HepG2 (cell line): Measurements from ENCODE around the gene GPATCH2. TPM values are rescaled to one million over a fixed set of nuclear protein-coding genes. Genes with fewer than 3 reads are reported as not detected.
A peak's percentile ranks its signal among the peaks of the same experiment; 100 is the strongest.

Experiments
- ATAC-seq: fragments of 200-7000 bp; cut with Tn5 transposase; 3 replicates; pipeline ENCODE4 v1.9.1; 2020; ENCODE audit warnings: mild to moderate bottlenecking, moderate library complexity
- BruUV-seq: library from RNA; stranded (reverse); fragments of 400-500 nt; replicated peaks from 2 replicates; lab custom pipeline; 2021; lab: Mats Ljungman, UMichigan
- CTCF ChIA-PET: fragments of 300-600 bp; formaldehyde crosslinking; extraction: SDS; loops from one replicate; lab custom pipeline; 2021; ENCODE audit warnings: low total read pairs, inconsistent platforms, low intra/inter-chr PET ratio; lab: Yijun Ruan, JAX
- POLR2A ChIA-PET: fragments of 350-600 bp; sonication (Branson Sonifier 250); formaldehyde crosslinking; loops from one replicate; lab custom pipeline; 2020; ENCODE audit warnings: antibody characterized with exemption, inconsistent platforms; lab: Yijun Ruan, JAX
- DNase-seq: peaks from one replicate; pipeline ENCODE4 v3.0.0-alpha.2; 2015; ENCODE audit warnings: low spot score
- FAIRE-seq: peaks from 3 replicates; lab custom pipeline; 2011; peaks lifted over from hg19 to GRCh38; lab: Jason Lieb, UNC
- H2AFZ ChIP-seq: one replicate; pipeline ENCODE4 v1.6.1; 2011; ENCODE audit warnings: low read length, inconsistent platforms
- H3K27ac ChIP-seq: fragments of 300-600 bp; 3 replicates; pipeline ENCODE4 v1.8.0; 2011; ENCODE audit warnings: mixed run types, mild to moderate bottlenecking, mixed read lengths, low read length, inconsistent platforms; ENCODE audit not compliant: insufficient read depth; ENCODE audit errors: extremely low read length
- H3K27me3 ChIP-seq, 2 experiments: fragments of 200-600 bp in 1 of 2; 2 replicates in 1 of 2; 3 replicates in 1 of 2; pipeline versions ENCODE4 v1.6.0 to v1.8.0; 2011; ENCODE audit warnings: low read length in 2 of 2, mild to moderate bottlenecking in 2 of 2, moderate library complexity in 2 of 2, inconsistent platforms in 1 of 2; ENCODE audit not compliant: insufficient read depth in 2 of 2, control insufficient read depth in 1 of 2
- H3K36me3 ChIP-seq, 2 experiments: fragments of 200-600 bp in 1 of 2; replicated peaks in 1 of 2; 2 replicates in 1 of 2; 3 replicates in 1 of 2; pipeline versions ENCODE4 v1.5.1 to v1.8.0; 2011; ENCODE audit warnings: low read length in 2 of 2, inconsistent platforms in 1 of 2; ENCODE audit not compliant: insufficient read depth in 2 of 2, control insufficient read depth in 1 of 2
- H3K4me1 ChIP-seq: 2 replicates; pipeline ENCODE4 v1.5.1; 2012; ENCODE audit warnings: low read length, inconsistent platforms; ENCODE audit not compliant: insufficient read depth
- H3K4me2 ChIP-seq: 2 replicates; pipeline ENCODE4 v1.6.0; 2011; ENCODE audit warnings: low read depth, low read length, inconsistent platforms
- H3K4me3 ChIP-seq, 3 experiments: fragments of 200-600 bp in 1 of 3; sonication (generic), shearing (Covaris generic) in 1 of 3; replicated peaks in 1 of 3; 2 replicates each; pipeline ENCODE4 v1.5.1; 2011 to 2016; ENCODE audit warnings: low read length in 3 of 3, inconsistent platforms in 2 of 3, low read depth in 2 of 3, mild to moderate bottlenecking in 2 of 3, control low read depth in 1 of 3, mixed read lengths in 1 of 3; ENCODE audit not compliant: insufficient read depth in 1 of 3
- H3K79me2 ChIP-seq: one replicate; pipeline ENCODE4 v1.6.1; 2011; ENCODE audit warnings: low read length, inconsistent platforms; ENCODE audit not compliant: insufficient read depth
- H3K9ac ChIP-seq: 2 replicates; pipeline ENCODE4 v1.6.0; 2011; ENCODE audit warnings: mild to moderate bottlenecking, low read depth, low read length, inconsistent platforms; ENCODE audit not compliant: insufficient read depth
- H3K9me3 ChIP-seq: 2 replicates; pipeline ENCODE4 v1.5.1; 2012; ENCODE audit warnings: mild to moderate bottlenecking, low read length
- H4K20me1 ChIP-seq: 2 replicates; pipeline ENCODE4 v1.6.0; 2011; ENCODE audit warnings: inconsistent platforms, mild to moderate bottlenecking, low read length, moderate library complexity; ENCODE audit not compliant: insufficient read depth
- CREB1 ChIP-seq, 2 experiments: fragments of 450-650 bp in 1 of 2; IDR thresholded peaks; 2 replicates each; pipeline ENCODE4 v1.6.1; 2016 to 2017; ENCODE audit warnings: control low read depth in 1 of 2, mild to moderate bottlenecking in 1 of 2, missing compliant biosample characterization in 1 of 2, missing genetic modification characterization in 1 of 2
- KAT2B ChIP-seq: fragments of 150-350 bp; IDR thresholded peaks from 2 replicates; pipeline ENCODE4 v1.6.1; 2014; ENCODE audit warnings: low read depth, low read length, borderline replicate concordance
- PCBP2 ChIP-seq: fragments of 200-400 bp; formaldehyde crosslinking; optimal IDR thresholded peaks from 2 replicates; pipeline ENCODE3; 2018; ENCODE audit warnings: low read length, low read depth; ENCODE audit not compliant: poor library complexity, severe bottlenecking
- PHF21A ChIP-seq: sonication (generic); formaldehyde crosslinking; IDR thresholded peaks from 2 replicates; pipeline ENCODE4 v1.5.0; 2020; ENCODE audit warnings: mild to moderate bottlenecking, missing genetic modification reagents
- RELA ChIP-seq: sonication (generic); formaldehyde crosslinking; IDR thresholded peaks from 2 replicates; pipeline ENCODE4 v1.4.0; 2020; ENCODE audit warnings: missing genetic modification reagents
- RXRB ChIP-seq: IDR thresholded peaks from 2 replicates; pipeline ENCODE4 v1.6.1; 2016; ENCODE audit warnings: borderline replicate concordance, missing genetic modification reagents, missing compliant biosample characterization
- SPEN ChIP-seq: sonication (generic); formaldehyde crosslinking; IDR thresholded peaks from 2 replicates; pipeline ENCODE4 v1.5.1; 2020; ENCODE audit warnings: low read depth, mild to moderate bottlenecking, missing genetic modification reagents
- STAG1 ChIP-seq: sonication (generic); formaldehyde crosslinking; IDR thresholded peaks from 2 replicates; pipeline ENCODE4 v1.4.0; 2020; ENCODE audit warnings: missing genetic modification reagents
- ZC3H13 ChIP-seq: sonication (generic); formaldehyde crosslinking; IDR thresholded peaks from 2 replicates; pipeline ENCODE4 v1.8.1; 2023; ENCODE audit warnings: mild to moderate bottlenecking, missing genetic modification reagents, moderate library complexity
- ZNF101 ChIP-seq: sonication (generic); formaldehyde crosslinking; IDR thresholded peaks from 2 replicates; pipeline ENCODE4 v1.4.0; 2020; ENCODE audit warnings: mild to moderate bottlenecking, low read depth, missing genetic modification reagents, borderline replicate concordance
- ZNF766 ChIP-seq: sonication (generic); formaldehyde crosslinking; IDR thresholded peaks from 2 replicates; pipeline ENCODE4 v1.5.0; 2020; ENCODE audit warnings: missing genetic modification reagents, borderline replicate concordance
- ZNF839 ChIP-seq: sonication (generic); formaldehyde crosslinking; IDR thresholded peaks from 2 replicates; pipeline ENCODE4 v1.4.0; 2020; ENCODE audit warnings: missing genetic modification reagents, mild to moderate bottlenecking, borderline replicate concordance
- ZSCAN9 ChIP-seq: IDR thresholded peaks from 2 replicates; pipeline ENCODE4 v1.6.1; 2016; ENCODE audit warnings: borderline replicate concordance
- WGBS: methylation state at CpG from one replicate; pipeline ENCODE4 v1.1.6; 2017; ENCODE audit warnings: low lambda C conversion rate; 5-methylcytosine and 5-hydroxymethylcytosine counted together
- in situ Hi-C: cut with HindIII; loops from 2 replicates; pipeline ENCODE4 v1.10.0; 2017; ENCODE audit warnings: low pct_unique_long_range_greater_than_20kb; ENCODE audit not compliant: extremely low pct_ligation_motif_present
- intact Hi-C: fragments of 100-400 bp; cut with micrococcal nuclease; formaldehyde crosslinking; loops from one replicate; pipeline ENCODE4 v1.10.0; 2022; ENCODE audit not compliant: unreplicated experiment
- polyA plus RNA-seq, 8 experiments: library from polyadenylated mRNA; depleted of rRNA in 3 of 8; stranded (reverse) in 7 of 8; unstranded in 1 of 8; fragments of >200 nt; fragmentation: Illumina TruSeq in 4 of 8; extraction: Trizol in 4 of 8; gene quantifications; 2 replicates each; pipeline versions ENCODE4 v1.2.1 to v1.2.3, GENCODE V29; 2011 to 2016; ENCODE audit warnings: low read depth in 4 of 8, missing spikeins in 1 of 8, mixed read lengths in 1 of 8; ENCODE audit not compliant: insufficient read depth in 1 of 8
- total RNA-seq, 5 experiments: library from RNA; depleted of rRNA; stranded (reverse); fragments of >200 nt; fragmentation: Illumina TruSeq; extraction: Trizol; gene quantifications; 2 replicates each; pipeline ENCODE4 v1.2.3, GENCODE V29; 2016; ENCODE audit warnings: low read depth in 1 of 5
- TF ChIP-seq, protein P1 (sequence below): sonication (generic); formaldehyde crosslinking; IDR thresholded peaks from 2 replicates; pipeline ENCODE4 v1.4.0; 2020; ENCODE audit warnings: mild to moderate bottlenecking, missing genetic modification reagents
- TF ChIP-seq, protein P2 (sequence below): sonication (generic); formaldehyde crosslinking; IDR thresholded peaks from 2 replicates; pipeline ENCODE4 v1.5.0; 2020; ENCODE audit warnings: mild to moderate bottlenecking, missing genetic modification reagents, moderate library complexity

GPATCH2 gene
- total and polyA plus RNA-seq, 2 of the 13 experiments (the other 11 are each of a cell fraction or from before 2014, with no cell fraction given): 3.5 to 15.7 TPM

DNA sequence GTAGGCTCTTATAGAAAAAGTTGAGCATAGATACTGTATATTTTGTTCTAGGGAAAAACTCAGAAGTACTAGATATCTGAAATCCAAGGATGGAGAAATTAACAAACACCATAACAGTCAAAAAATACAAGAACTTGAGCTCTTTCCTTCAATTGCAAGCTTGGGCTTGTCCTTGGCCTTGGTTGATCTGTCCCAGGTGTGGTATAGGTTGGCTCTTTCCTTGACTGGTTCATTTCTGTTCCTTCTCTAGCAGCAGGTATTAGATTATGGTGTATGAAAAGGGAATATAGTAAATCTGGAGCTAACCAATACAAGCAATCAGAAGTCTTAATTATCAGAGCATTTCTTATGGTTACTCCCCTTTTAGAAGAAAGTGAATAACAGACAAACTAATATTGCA is 198.6 kb downstream of the GPATCH2 start:
- no peak for DNase-seq

GRCh38 chr1:217431395-217431794 is 199.5 kb downstream of the GPATCH2 start:
- FAIRE-seq: no peak

More for the DNA sequence above, 198.6 kb downstream of the GPATCH2 start:
- H3K79me2 ChIP-seq: no peaks in the 10 kb centered on the region
- H3K4me1 ChIP-seq: no peaks in the 10 kb centered on the region
- no peaks in the 10 kb centered on the region for H4K20me1 ChIP-seq
- no peak for ATAC-seq
- BruUV-seq: no TSS peak
- FAIRE-seq: no peak
- no peak for TF ChIP-seq ZC3H13 (CRISPR knock-in tag)
- TF ChIP-seq RELA: no peak
- TF ChIP-seq ZSCAN9: no peak
- no peak for TF ChIP-seq ZNF839
- TF ChIP-seq, protein P1, sequence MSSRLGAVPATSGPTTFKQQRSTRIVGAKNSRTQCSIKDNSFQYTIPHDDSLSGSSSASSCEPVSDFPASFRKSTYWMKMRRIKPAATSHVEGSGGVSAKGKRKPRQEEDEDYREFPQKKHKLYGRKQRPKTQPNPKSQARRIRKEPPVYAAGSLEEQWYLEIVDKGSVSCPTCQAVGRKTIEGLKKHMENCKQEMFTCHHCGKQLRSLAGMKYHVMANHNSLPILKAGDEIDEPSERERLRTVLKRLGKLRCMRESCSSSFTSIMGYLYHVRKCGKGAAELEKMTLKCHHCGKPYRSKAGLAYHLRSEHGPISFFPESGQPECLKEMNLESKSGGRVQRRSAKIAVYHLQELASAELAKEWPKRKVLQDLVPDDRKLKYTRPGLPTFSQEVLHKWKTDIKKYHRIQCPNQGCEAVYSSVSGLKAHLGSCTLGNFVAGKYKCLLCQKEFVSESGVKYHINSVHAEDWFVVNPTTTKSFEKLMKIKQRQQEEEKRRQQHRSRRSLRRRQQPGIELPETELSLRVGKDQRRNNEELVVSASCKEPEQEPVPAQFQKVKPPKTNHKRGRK (CRISPR knock-in tag): no peak
- no peak for TF ChIP-seq PHF21A (CRISPR knock-in tag)
- TF ChIP-seq RXRB (CRISPR knock-in tag): no peak
- TF ChIP-seq PCBP2: no peak
- no peak for TF ChIP-seq ZNF101 (CRISPR knock-in tag)
- no peak for TF ChIP-seq ZNF766 (CRISPR knock-in tag)
- TF ChIP-seq SPEN (CRISPR knock-in tag): no peak
- in situ Hi-C loops (no loop called here), intact Hi-C loops (no loop called here)
- H3K27me3 ChIP-seq: no peaks in the 10 kb centered on the region
- ChIA-PET POLR2A (no interaction called here), CTCF (no interaction called here)
- no peaks in the 10 kb centered on the region; a peak in 1 of 5 replicates for H3K36me3 ChIP-seq
- no peak overlapping the region for H3K4me2 ChIP-seq
- H2AFZ ChIP-seq: no peak overlapping the region
- H3K9me3 ChIP-seq: no peaks in the 10 kb centered on the region
- H3K4me3 ChIP-seq: no peak overlapping the region
- no peak overlapping the region for H3K9ac ChIP-seq
- H3K27ac ChIP-seq: no peak overlapping the region

More at GRCh38 chr1:217431395-217431794, 199.5 kb downstream of the GPATCH2 start:
- H2AFZ ChIP-seq: no peak overlapping the region
- H3K36me3 ChIP-seq: no peaks in the 10 kb centered on the region; a peak in 1 of 5 replicates
- POLR2A ChIA-PET: no interaction called here
- BruUV-seq: no TSS peak
- H3K4me1 ChIP-seq: no peaks in the 10 kb centered on the region
- no peaks in the 10 kb centered on the region for H3K79me2 ChIP-seq
- ATAC-seq (no peak), DNase-seq (no peak)
- TF ChIP-seq STAG1 (peak; percentile 35), KAT2B (no peak), CREB1 (IDR thresholded peaks at IDR 0.05) (no peak), CREB1 (CRISPR knock-in tag; IDR thresholded peaks at IDR 0.05) (no peak)
- TF ChIP-seq, protein P2, sequence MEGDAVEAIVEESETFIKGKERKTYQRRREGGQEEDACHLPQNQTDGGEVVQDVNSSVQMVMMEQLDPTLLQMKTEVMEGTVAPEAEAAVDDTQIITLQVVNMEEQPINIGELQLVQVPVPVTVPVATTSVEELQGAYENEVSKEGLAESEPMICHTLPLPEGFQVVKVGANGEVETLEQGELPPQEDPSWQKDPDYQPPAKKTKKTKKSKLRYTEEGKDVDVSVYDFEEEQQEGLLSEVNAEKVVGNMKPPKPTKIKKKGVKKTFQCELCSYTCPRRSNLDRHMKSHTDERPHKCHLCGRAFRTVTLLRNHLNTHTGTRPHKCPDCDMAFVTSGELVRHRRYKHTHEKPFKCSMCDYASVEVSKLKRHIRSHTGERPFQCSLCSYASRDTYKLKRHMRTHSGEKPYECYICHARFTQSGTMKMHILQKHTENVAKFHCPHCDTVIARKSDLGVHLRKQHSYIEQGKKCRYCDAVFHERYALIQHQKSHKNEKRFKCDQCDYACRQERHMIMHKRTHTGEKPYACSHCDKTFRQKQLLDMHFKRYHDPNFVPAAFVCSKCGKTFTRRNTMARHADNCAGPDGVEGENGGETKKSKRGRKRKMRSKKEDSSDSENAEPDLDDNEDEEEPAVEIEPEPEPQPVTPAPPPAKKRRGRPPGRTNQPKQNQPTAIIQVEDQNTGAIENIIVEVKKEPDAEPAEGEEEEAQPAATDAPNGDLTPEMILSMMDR (CRISPR knock-in tag): 0 out of 2 replicates have a peak, but pooled peaks have one; percentile 4
- intact Hi-C loops (no loop called here), in situ Hi-C loops (no loop called here)
- no peak overlapping the region for H3K4me3 ChIP-seq
- no peak overlapping the region for H3K9ac ChIP-seq
- no peaks in the 10 kb centered on the region for H3K27me3 ChIP-seq
- no peak overlapping the region for H3K27ac ChIP-seq
- WGBS: 78% methylated on average over 2 of the region's 2 CpGs
- no peak overlapping the region for H3K4me2 ChIP-seq
- CTCF ChIA-PET: no interaction called here
- no peaks in the 10 kb centered on the region for H3K9me3 ChIP-seq
- no peaks in the 10 kb centered on the region for H4K20me1 ChIP-seq
